Ectodermal cell (in vitro differentiated cells): ENCODE measurements around the gene CDH4.

Experiments used
- H3K27ac ChIP-seq: 2 replicates; pipeline ENCODE4 v1.7.0; 2013; ENCODE audit warnings: mild to moderate bottlenecking, low read depth, low read length; ENCODE audit not compliant: insufficient read depth, poor library complexity, severe bottlenecking
- H3K27me3 ChIP-seq: 2 replicates; pipeline ENCODE4 v1.7.0; 2013; ENCODE audit warnings: mild to moderate bottlenecking, low read length; ENCODE audit not compliant: insufficient read depth, control insufficient read depth, poor library complexity, severe bottlenecking
- H3K36me3 ChIP-seq: one replicate; pipeline ENCODE4 v1.7.0; 2013; ENCODE audit warnings: low read length; ENCODE audit not compliant: control insufficient read depth, insufficient read depth
- H3K4me1 ChIP-seq: one replicate; pipeline ENCODE4 v1.7.0; 2013; ENCODE audit warnings: low read length; ENCODE audit not compliant: control insufficient read depth, insufficient read depth
- H3K4me3 ChIP-seq: 2 replicates; pipeline ENCODE4 v1.7.0; 2013; ENCODE audit warnings: low read depth, low read length, control low read depth; ENCODE audit not compliant: insufficient read depth
- H3K9me3 ChIP-seq: 2 replicates; pipeline ENCODE4 v1.7.0; 2013; ENCODE audit warnings: mild to moderate bottlenecking, low read length, moderate library complexity; ENCODE audit not compliant: control insufficient read depth
- WGBS, 2 experiments: methylation state at CpG; one replicate each; pipeline ENCODE4 v1.1.7; 2013; ENCODE audit warnings: missing lambda C conversion rate in 2 of 2; 5-methylcytosine and 5-hydroxymethylcytosine counted together

Gene CDH4

GRCh38 chr20:61361501-61361900, 109.4 kb downstream of the CDH4 start:
- Histone ChIP-seq H3K4me3 (no peak overlapping the region), H3K4me1 (no peaks in the 10 kb centered on the region), H3K9me3 (no peaks in the 10 kb centered on the region), H3K36me3 (no peaks in the 10 kb centered on the region), H3K27me3 (no peaks in the 10 kb centered on the region), H3K27ac (no peak overlapping the region)
- WGBS, 2 experiments = 93 to 97% methylated on average over 14 of the region's 14 CpGs

GRCh38 chr20:61364147-61364546, 112.1 kb downstream of the CDH4 start:
- H3K4me1 ChIP-seq = no peaks in the 10 kb centered on the region
- H3K27ac ChIP-seq = no peak overlapping the region
- H3K4me3 ChIP-seq = no peak overlapping the region
- no peaks in the 10 kb centered on the region for H3K9me3 ChIP-seq
- H3K36me3 ChIP-seq = no peaks in the 10 kb centered on the region
- H3K27me3 ChIP-seq = no peaks in the 10 kb centered on the region
- WGBS, 2 experiments = 91 to 97% methylated on average over 5 of the region's 5 CpGs

- Histone ChIP-seq H3K27me3 (no peaks in the 10 kb centered on the region), H3K36me3 (no peaks in the 10 kb centered on the region), H3K4me1 (peaks cover 25% of the 10 kb centered on the region), H3K9me3 (no peaks in the 10 kb centered on the region), H3K27ac (no peak overlapping the region), H3K4me3 (no peak overlapping the region)
- 89 to 96% methylated on average over 11 of the region's 11 CpGs for WGBS, 2 experiments
Measured at GRCh38 chr20:61366914-61367313, 114.9 kb downstream of the CDH4 start.

GRCh38 chr20:61369731-61370520, 117.9 kb downstream of the CDH4 start:
- no peaks in the 10 kb centered on the region for H3K36me3 ChIP-seq
- H3K9me3 ChIP-seq = no peaks in the 10 kb centered on the region
- peaks cover 25% of the 10 kb centered on the region for H3K4me1 ChIP-seq
- 77 to 80% methylated on average over 13 of the region's 13 CpGs for WGBS, 2 experiments
- no peak overlapping the region for H3K4me3 ChIP-seq
- no peak overlapping the region for H3K27ac ChIP-seq
- no peaks in the 10 kb centered on the region for H3K27me3 ChIP-seq

GRCh38 chr20:61370841-61371303, 118.8 kb downstream of the CDH4 start:
- H3K9me3 ChIP-seq = no peaks in the 10 kb centered on the region
- WGBS, 2 experiments = 60 to 66% methylated on average over 20 of the region's 20 CpGs
- no peaks in the 10 kb centered on the region for H3K27me3 ChIP-seq
- peaks cover 25% of the 10 kb centered on the region for H3K4me1 ChIP-seq
- H3K27ac ChIP-seq = peak overlapping the region; percentile 48
- H3K4me3 ChIP-seq = no peak overlapping the region
- no peaks in the 10 kb centered on the region for H3K36me3 ChIP-seq

GRCh38 chr20:61371501-61372136, 119.6 kb downstream of the CDH4 start:
- Histone ChIP-seq H3K4me1 (peaks cover 25% of the 10 kb centered on the region), H3K27ac (no peak overlapping the region)
- 90% methylated on average over 22 of the region's 22 CpGs for WGBS, 2 experiments

GRCh38 chr20:61372137-61373054, 120.3 kb downstream of the CDH4 start:
- 95% methylated on average over 25 of the region's 25 CpGs for WGBS, 2 experiments
- Histone ChIP-seq H3K9me3 (no peaks in the 10 kb centered on the region), H3K27me3 (no peaks in the 10 kb centered on the region), H3K27ac (no peak overlapping the region), H3K36me3 (no peaks in the 10 kb centered on the region), H3K4me3 (no peak overlapping the region), H3K4me1 (peaks cover 25% of the 10 kb centered on the region)

More at GRCh38 chr20:61371501-61372136, 119.6 kb downstream of the CDH4 start:
- H3K36me3 ChIP-seq = no peaks in the 10 kb centered on the region
- H3K9me3 ChIP-seq = no peaks in the 10 kb centered on the region
- no peaks in the 10 kb centered on the region for H3K27me3 ChIP-seq
- no peak overlapping the region for H3K4me3 ChIP-seq

GRCh38 chr20:61373055-61373399, 121.0 kb downstream of the CDH4 start:
- H3K27ac ChIP-seq = no peak overlapping the region
- H3K9me3 ChIP-seq = no peaks in the 10 kb centered on the region
- WGBS, 2 experiments = 88 to 89% methylated on average over 10 of the region's 10 CpGs
- H3K27me3 ChIP-seq = no peaks in the 10 kb centered on the region
- H3K36me3 ChIP-seq = no peaks in the 10 kb centered on the region
- H3K4me3 ChIP-seq = no peak overlapping the region
- H3K4me1 ChIP-seq = peaks cover 25% of the 10 kb centered on the region

GRCh38 chr20:61373956-61374545, 122.0 kb downstream of the CDH4 start:
- no peaks in the 10 kb centered on the region for H3K9me3 ChIP-seq
- no peak overlapping the region for H3K27ac ChIP-seq
- peaks cover 25% of the 10 kb centered on the region for H3K4me1 ChIP-seq
- 95 to 96% methylated on average over 19 of the region's 19 CpGs for WGBS, 2 experiments
- H3K36me3 ChIP-seq = no peaks in the 10 kb centered on the region
- H3K4me3 ChIP-seq = no peak overlapping the region
- H3K27me3 ChIP-seq = no peaks in the 10 kb centered on the region
